Measurements from ENCODE around the gene RAET1E.
"Not testable (repeated sequence)": the region's sequence is repeated elsewhere in the genome, so short reads cannot be mapped to it uniquely, and the experiment has no call there.

Gene RAET1E

GRCh38 chr6:149933036-149933435 is 35.1 kb upstream of the RAET1E start:
- DNase-seq (ENCODE audit: low read depth, low spot score): no peak
- no peak overlapping the region for H3K4me3 ChIP-seq (ENCODE audit: low read length)

- H3K4me3 ChIP-seq (ENCODE audit: low read length): no peak overlapping the region
Measured at GRCh38 chr6:149931501-149931900, 33.6 kb upstream of the RAET1E start.

GRCh38 chr6:149929422-149929821 is 31.5 kb upstream of the RAET1E start:
- DNase-seq (ENCODE audit: low read depth, low spot score): no peak
- H3K4me3 ChIP-seq (ENCODE audit: low read length): no peak overlapping the region

More at GRCh38 chr6:149931501-149931900, 33.6 kb upstream of the RAET1E start:
- no peak for DNase-seq (ENCODE audit: low read depth, low spot score)

- not testable (repeated sequence) for DNase-seq (ENCODE audit: low read depth, low spot score); H3K4me3 ChIP-seq (ENCODE audit: low read length)
Measured at GRCh38 chr6:149927025-149927424, 29.1 kb upstream of the RAET1E start.

- DNase-seq (ENCODE audit: low read depth, low spot score): peak; percentile 61
- peak overlapping the region; percentile 28 for H3K4me3 ChIP-seq (ENCODE audit: low read length)
Measured at GRCh38 chr6:149925974-149926777, 28.3 kb upstream of the RAET1E start.

GRCh38 chr6:149925253-149925973 is 27.5 kb upstream of the RAET1E start:
- no peak overlapping the region for H3K4me3 ChIP-seq (ENCODE audit: low read length)
- no peak for DNase-seq (ENCODE audit: low read depth, low spot score)

GRCh38 chr6:149924933-149925252 is 27.0 kb upstream of the RAET1E start:
- no peak for DNase-seq (ENCODE audit: low read depth, low spot score)
- H3K4me3 ChIP-seq (ENCODE audit: low read length): no peak overlapping the region

GRCh38 chr6:149924206-149924932 is 26.5 kb upstream of the RAET1E start:
- no peak for DNase-seq (ENCODE audit: low read depth, low spot score)
- no peak overlapping the region for H3K4me3 ChIP-seq (ENCODE audit: low read length)

- H3K4me3 ChIP-seq (ENCODE audit: low read length): peak overlapping the region; percentile 56
- DNase-seq (ENCODE audit: low read depth, low spot score): no peak
Measured at GRCh38 chr6:149923327-149923986, 25.5 kb upstream of the RAET1E start.

GRCh38 chr6:149922642-149923326 is 24.9 kb upstream of the RAET1E start, which contains the start of gene RAET1G:
RAET1G (minus strand) TSS chr6:149923121; CDS start chr6:149923010, 111 bp downstream.
- H3K4me3 ChIP-seq (ENCODE audit: low read length): peak within 1 kb of the TSS; percentile 56
- DNase-seq (ENCODE audit: low read depth, low spot score): peak; percentile 84

GRCh38 chr6:149922091-149922490 is 24.2 kb upstream of the RAET1E start:
- DNase-seq (ENCODE audit: low read depth, low spot score); H3K4me3 ChIP-seq (ENCODE audit: low read length): not testable (repeated sequence)

- DNase-seq (ENCODE audit: low read depth, low spot score): no peak
- H3K4me3 ChIP-seq (ENCODE audit: low read length): no peak overlapping the region
Measured at GRCh38 chr6:149921361-149921760, 23.4 kb upstream of the RAET1E start.

GRCh38 chr6:149919834-149920225 is 21.9 kb upstream of the RAET1E start:
- DNase-seq (ENCODE audit: low read depth, low spot score): no peak
- no peak overlapping the region for H3K4me3 ChIP-seq (ENCODE audit: low read length)

GRCh38 chr6:149919126-149919833 is 21.4 kb upstream of the RAET1E start:
- H3K4me3 ChIP-seq (ENCODE audit: low read length); DNase-seq (ENCODE audit: low read depth, low spot score): not testable (repeated sequence)

- H3K4me3 ChIP-seq (ENCODE audit: low read length): no peak overlapping the region
- no peak for DNase-seq (ENCODE audit: low read depth, low spot score)
Measured at GRCh38 chr6:149918151-149918905, 20.4 kb upstream of the RAET1E start.

GRCh38 chr6:149917679-149918078 is 19.8 kb upstream of the RAET1E start:
- DNase-seq (ENCODE audit: low read depth, low spot score): no peak
- H3K4me3 ChIP-seq (ENCODE audit: low read length): no peak overlapping the region
